Heart right ventricle (tissue), 16 donors: ENCODE measurements around the gene PRR19. TPM values are rescaled to one million over a fixed set of nuclear protein-coding genes. Genes with fewer than 3 reads are reported as not detected.

Source experiments
- ATAC-seq, 8 donors: fragments of 200-7000 bp; cut with Tn5 transposase; one replicate each; pipeline ENCODE4 v1.9.1; 2020; ENCODE audit warnings: mild to moderate bottlenecking in 8 of 8, moderate library complexity in 8 of 8, moderate number of reproducible peaks in 1 of 8
- DNase-seq, 2 donors: peaks; one replicate each; pipeline ENCODE4 v3.0.0-alpha.2; 2020
- H3K27ac ChIP-seq, 10 donors: fragments of 200-600 bp; sonication (generic) in 2 of 10; one replicate each; pipeline versions ENCODE4 v1.5.0 to v1.8.0; 2020 to 2022; ENCODE audit warnings: mild to moderate bottlenecking in 3 of 10
- H3K27me3 ChIP-seq, 7 donors: fragments of 200-600 bp; one replicate each; pipeline ENCODE4 v1.8.0; 2021 to 2022; ENCODE audit warnings: mild to moderate bottlenecking in 2 of 7
- H3K36me3 ChIP-seq, 9 donors: fragments of 200-600 bp; sonication (generic) in 1 of 9; one replicate each; pipeline versions ENCODE4 v1.5.0 to v1.8.0; 2020 to 2022; ENCODE audit warnings: mild to moderate bottlenecking in 2 of 9
- H3K4me1 ChIP-seq, 9 donors: fragments of 200-600 bp; sonication (generic) in 1 of 9; one replicate each; pipeline versions ENCODE4 v1.5.0 to v1.8.0; 2020 to 2022; ENCODE audit warnings: mild to moderate bottlenecking in 4 of 9
- H3K4me3 ChIP-seq, 10 donors: fragments of 200-600 bp; sonication (generic) in 2 of 10; one replicate each; pipeline versions ENCODE4 v1.5.0 to v1.8.0; 2020 to 2022; ENCODE audit warnings: mild to moderate bottlenecking in 7 of 10, moderate library complexity in 2 of 10
- H3K9me3 ChIP-seq, 11 donors: fragments of 200-600 bp in 10 of 11; sonication (generic) in 2 of 11; one replicate each; pipeline versions ENCODE4 v1.5.0 to v1.8.0; 2013 to 2022; ENCODE audit warnings: mild to moderate bottlenecking in 2 of 11, control low read depth in 1 of 11, moderate library complexity in 1 of 11
- CTCF ChIP-seq, 9 donors: fragments of 200-600 bp; sonication (generic) in 2 of 9; IDR thresholded peaks; one replicate each; pipeline versions ENCODE4 v1.5.0 to v1.8.0; 2021 to 2022; ENCODE audit warnings: antibody characterized with exemption in 9 of 9, mild to moderate bottlenecking in 5 of 9, moderate library complexity in 1 of 9
- WGBS, 2 donors: extraction: QIAGEN DNeasy Blood & Tissue Kit; methylation state at CpG; one replicate each; pipeline ENCODE4 v1.1.7; 2013; ENCODE audit warnings: inconsistent platforms in 1 of 2; 5-methylcytosine and 5-hydroxymethylcytosine counted together
- intact Hi-C, 10 donors: fragments of 100-400 bp; cut with DNase I; formaldehyde crosslinking; loops; one replicate each; pipeline versions ENCODE4 v1.11.1 to v1.14.2; 2022
- polyA plus RNA-seq, 2 donors: library from polyadenylated mRNA; stranded (reverse); fragments of 200-250 nt; gene quantifications; one replicate each; pipeline ENCODE4 v1.2.3, GENCODE V29; 2013
- total RNA-seq, 10 donors: library from RNA; stranded (reverse); fragmentation: NEBNext Ultra II Directional in 3 of 10; extraction: Animal tissue kit (Norgen Biotek cat#: 25700) in 3 of 10; gene quantifications; one replicate each; pipeline versions ENCODE4 v1.2.1 to v1.2.4, GENCODE V29; 2021 to 2023
- donor health status: Arrhythmogenic right ventricular cardiomyopathy.
- donor health status: ischemic (EF 13 %, LVEDD 7.1; RV severe dilation, severe dysfunction).
- donor health status: healthy with polysubstance abuse.
- donor health status: DM: no; HTN: yes; CAD: no.
- donor health status: DM: no; HTN: no; CAD: no.
- donor health status: ischemic (EF 25% LVEDD 6.9; RV normal size, moderate dysfunction).
- donor health status: ischemic (EF 25% LVEDD 5.7; RV mildly dilated, moderate dysfunction).
- donor health status: healthy.
- donor health status: DM: yes; HTN: yes; CAD: no.
- donor health status: Ischemic cardiomyopathy.
- donor health status: ischemic (EF 35%, LVEDD 5.7; RV mildly dilated, moderate dysfunction).
- donor health status: nonischemic (EF 11% LVEDD 7.7; RV severe dilation, severe dysfunction).
- donor health status: DM: yes; HTN: yes; CAD: no.
- donor health status: PGD.
- donor health status: ischemic (EF 29% LVEDD 5.4; RV normal size, mild dysfunction).
- donor health status: nonischemic (EF 23%, LVEDD 6.1; RV moderate dilation, normal function).

PRR19 gene
- total and polyA plus RNA-seq, 12 donors, result 0.16 to 0.21 (median 0.18) TPM; not detected in 7

DNA sequence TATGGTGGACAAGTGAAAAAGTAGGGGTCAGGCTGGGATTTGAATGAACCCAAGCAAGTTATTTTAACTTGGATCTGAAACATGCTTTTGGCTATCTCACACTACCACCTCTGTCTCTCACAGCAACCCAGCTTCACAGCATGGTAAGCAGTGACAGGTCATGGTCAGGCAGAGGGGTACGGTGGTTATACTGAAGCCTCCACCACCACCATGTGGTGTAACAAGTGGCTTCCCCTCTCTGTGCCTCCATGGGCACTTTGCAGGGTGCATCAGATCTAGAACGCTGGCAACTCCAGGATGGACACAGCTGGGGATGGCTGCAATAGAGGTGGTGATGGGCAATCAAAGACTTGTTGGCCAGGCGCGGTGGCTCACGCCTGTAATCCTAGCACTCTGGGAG is 10.4 kb downstream of the PRR19 start:
- no peaks in the 10 kb centered on the region for H3K9me3 ChIP-seq
- 81 to 83% methylated on average over 5 of the region's 5 CpGs for WGBS, 2 donors
- no peak for TF ChIP-seq CTCF (IDR thresholded peaks at IDR 0.05)
- no peak overlapping the region for H3K4me3 ChIP-seq
- peaks cover 0 to 21% (median 11%) of the 10 kb centered on the region in 9 donors for H3K4me1 ChIP-seq
- DNase-seq (no peak), ATAC-seq (no peak)
- peaks cover 0 to 51% (median 17%) of the 10 kb centered on the region in 7 donors for H3K27me3 ChIP-seq
- no peaks in the 10 kb centered on the region for H3K36me3 ChIP-seq
- H3K27ac ChIP-seq, result no peak overlapping the region
- intact Hi-C loops, result loop anchor here in 1 of 10 donors (10.0 kb wide), 1 partner anchor 178 kb away; the partner anchor contains the start of gene POU2F2

DNA sequence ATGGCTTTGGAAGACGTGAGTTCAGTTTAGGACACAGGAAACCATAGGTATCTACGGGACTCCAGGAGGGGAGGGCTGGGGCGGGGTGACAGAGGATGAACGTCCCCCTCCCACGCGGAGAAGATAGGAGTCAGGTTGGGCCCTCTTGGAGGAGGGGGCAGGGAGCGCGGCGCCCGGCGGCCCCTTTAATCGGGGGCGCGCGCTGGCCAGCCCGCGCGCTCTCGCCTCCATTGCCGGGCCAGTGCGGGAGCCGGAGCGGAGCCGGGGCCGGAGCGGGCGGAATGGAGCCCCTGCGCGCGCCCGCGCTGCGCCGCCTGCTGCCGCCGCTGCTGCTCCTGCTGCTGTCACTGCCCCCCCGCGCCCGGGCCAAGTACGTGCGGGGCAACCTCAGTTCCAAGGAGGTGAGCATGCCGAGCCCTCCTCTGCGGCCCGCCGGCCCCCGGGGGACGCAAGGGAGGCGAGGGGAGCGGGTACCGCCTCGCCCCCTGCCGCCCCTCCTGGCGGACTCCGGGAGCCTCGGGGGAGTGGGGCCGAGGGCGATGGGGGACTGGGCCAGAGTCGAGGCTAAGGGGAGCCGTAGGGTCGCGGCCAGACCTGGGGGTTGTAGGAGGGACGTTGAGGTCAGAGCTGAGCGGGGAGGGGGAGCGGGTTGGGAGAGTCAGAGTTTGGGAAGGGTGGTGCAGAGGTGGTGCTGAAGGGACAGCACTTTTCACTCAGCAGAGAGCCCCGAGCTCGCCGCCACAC is 11.3 kb downstream of the PRR19 start, which contains the start of gene TMEM145:
TMEM145 (plus strand) TSS at position 214 of the 744 bp plus-strand sequence; CDS start at position 282, 68 bp downstream.
- Histone ChIP-seq H3K27ac (no peak within 1 kb of the TSS), H3K4me1 (peaks cover 0 to 21% (median 11%) of the 10 kb centered on the region in 9 donors), H3K9me3 (no peaks in the 10 kb centered on the region), H3K27me3 (peaks cover 0 to 51% (median 17%) of the 10 kb centered on the region in 7 donors), H3K4me3 (peak within 1 kb of the TSS; percentile 10 to 64 (median 56)), H3K36me3 (no peaks in the 10 kb centered on the region)
- intact Hi-C loops, result loop anchor here in 1 of 10 donors (10.0 kb wide), 1 partner anchor 178 kb away; the partner anchor contains the start of gene POU2F2
- ATAC-seq, result peak; percentile 70 to 87 (median 82)
- DNase-seq, result no peak
- TF ChIP-seq CTCF (IDR thresholded peaks at IDR 0.05), result peak in 4 of 9 donors; percentile 7 to 43 (median 20)
- 1% methylated on average over 63 to 67 of the region's 67 CpGs for WGBS, 2 donors

- H3K36me3 ChIP-seq, result no peaks in the 10 kb centered on the region
- intact Hi-C loops, result loop anchor here in 1 of 10 donors (10.0 kb wide), 1 partner anchor 179 kb away; the partner anchor contains the start of gene POU2F2
- H3K4me3 ChIP-seq, result peak overlapping the region in 7 of 10 donors; percentile 42 to 64 (median 60)
- ATAC-seq, result peak in 1 of 8 donors; percentile 16
- no peaks in the 10 kb centered on the region for H3K9me3 ChIP-seq
- peaks cover 0 to 51% (median 17%) of the 10 kb centered on the region in 7 donors for H3K27me3 ChIP-seq
- TF ChIP-seq CTCF (IDR thresholded peaks at IDR 0.05), result no peak
- DNase-seq, result no peak
- WGBS, 2 donors, result 28 to 30% methylated on average over 26 of the region's 26 CpGs
- H3K27ac ChIP-seq, result no peak overlapping the region
- peaks cover 0 to 21% (median 11%) of the 10 kb centered on the region in 9 donors for H3K4me1 ChIP-seq
Observed at GRCh38 chr19:42313840-42314755, 12.2 kb downstream of the PRR19 start.

- no peak for TF ChIP-seq CTCF (IDR thresholded peaks at IDR 0.05)
- ATAC-seq, result no peak
- Histone ChIP-seq H3K27ac (no peak overlapping the region), H3K9me3 (no peaks in the 10 kb centered on the region), H3K27me3 (peaks cover 0 to 51% (median 17%) of the 10 kb centered on the region in 7 donors), H3K4me1 (peaks cover 0 to 21% (median 11%) of the 10 kb centered on the region in 9 donors), H3K4me3 (no peak overlapping the region), H3K36me3 (no peaks in the 10 kb centered on the region)
- intact Hi-C loops, result loop anchor here in 1 of 10 donors (10.0 kb wide), 1 partner anchor 180 kb away; the partner anchor contains the start of gene POU2F2
- DNase-seq, result no peak
- 64 to 76% methylated on average over 5 of the region's 5 CpGs for WGBS, 2 donors
Observed at GRCh38 chr19:42315024-42315423, 13.1 kb downstream of the PRR19 start.
